Lower lobe of right lung (tissue), 2 donors: ENCODE results near the gene NME9. TPM values are rescaled to one million over a fixed set of nuclear protein-coding genes. Genes with fewer than 3 reads are reported as not detected.

Experiments
- ATAC-seq, 2 donors: fragments of 200-7000 bp; cut with Tn5 transposase; one replicate each; pipeline ENCODE4 v1.9.1; 2020 to 2022; ENCODE audit warnings: mild to moderate bottlenecking in 2 of 2, moderate library complexity in 2 of 2
- DNase-seq: peaks from one replicate; pipeline ENCODE4 v3.0.0-alpha.2; 2020
- H3K27ac ChIP-seq: fragments of 200-600 bp; one replicate; pipeline ENCODE4 v1.8.0; 2022
- H3K27me3 ChIP-seq: fragments of 200-600 bp; one replicate; pipeline ENCODE4 v1.8.0; 2022; ENCODE audit warnings: low read depth
- H3K36me3 ChIP-seq: fragments of 200-600 bp; one replicate; pipeline ENCODE4 v1.8.0; 2022; ENCODE audit warnings: mild to moderate bottlenecking
- H3K4me1 ChIP-seq: fragments of 200-600 bp; one replicate; pipeline ENCODE4 v1.8.0; 2022
- H3K4me3 ChIP-seq: fragments of 200-600 bp; one replicate; pipeline ENCODE4 v1.8.0; 2022; ENCODE audit warnings: mild to moderate bottlenecking
- H3K9me3 ChIP-seq: fragments of 200-600 bp; one replicate; pipeline ENCODE4 v1.8.0; 2022
- intact Hi-C: fragments of 100-400 bp; cut with DNase I; formaldehyde crosslinking; loops from one replicate; pipeline ENCODE4 v1.11.0; 2022
- total RNA-seq: library from RNA; stranded (reverse); fragmentation: NEBNext Ultra II Directional; extraction: Animal tissue kit (Norgen Biotek cat#: 25700); gene quantifications from one replicate; pipeline ENCODE4 v1.2.1, GENCODE V29; 2021
- TF ChIP-seq, protein P1 (sequence below): fragments of 200-600 bp; IDR thresholded peaks from one replicate; pipeline ENCODE4 v1.8.0; 2022; ENCODE audit warnings: antibody characterized with exemption, mild to moderate bottlenecking
- donor health status: DM: no; HTN: yes; CAD: no; lungs with severe emphysema.

Gene NME9
- total RNA-seq, 1 donor from 2014 or later, result 3.5 TPM

DNA sequence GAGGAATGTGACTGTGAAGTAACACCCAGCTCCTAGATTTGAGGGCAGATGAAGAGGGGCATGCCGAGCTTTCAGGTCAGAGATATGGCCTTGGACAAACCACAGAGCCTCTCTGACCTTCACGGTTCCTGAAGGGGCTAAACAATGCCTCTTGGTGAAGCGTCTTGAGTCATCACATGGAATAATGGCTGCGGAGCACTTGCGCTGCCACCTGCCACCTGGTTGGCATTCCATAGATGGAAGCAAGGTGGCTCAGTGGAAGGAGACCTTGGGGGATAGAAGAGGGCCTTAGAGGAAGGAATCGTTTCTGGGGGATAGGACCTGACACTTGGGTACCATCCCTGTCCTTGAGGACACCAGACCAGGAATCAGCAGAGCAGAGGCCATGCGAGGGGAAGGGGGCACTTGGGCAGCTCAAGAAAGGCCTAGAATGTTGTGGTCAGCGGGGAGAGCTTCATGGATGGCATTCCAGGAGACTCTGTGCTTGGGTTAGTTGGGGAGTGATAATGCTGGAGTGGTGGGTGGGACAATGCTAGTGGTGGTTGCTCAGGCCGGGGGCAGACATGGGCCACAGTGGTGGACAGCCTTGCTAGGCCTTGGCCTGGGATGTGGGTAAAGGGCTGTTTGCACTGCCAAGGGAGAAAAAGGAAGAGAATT is 31.3 kb upstream of the NME9 start:
- intact Hi-C loops, result no loop called here
- TF ChIP-seq, protein P1, sequence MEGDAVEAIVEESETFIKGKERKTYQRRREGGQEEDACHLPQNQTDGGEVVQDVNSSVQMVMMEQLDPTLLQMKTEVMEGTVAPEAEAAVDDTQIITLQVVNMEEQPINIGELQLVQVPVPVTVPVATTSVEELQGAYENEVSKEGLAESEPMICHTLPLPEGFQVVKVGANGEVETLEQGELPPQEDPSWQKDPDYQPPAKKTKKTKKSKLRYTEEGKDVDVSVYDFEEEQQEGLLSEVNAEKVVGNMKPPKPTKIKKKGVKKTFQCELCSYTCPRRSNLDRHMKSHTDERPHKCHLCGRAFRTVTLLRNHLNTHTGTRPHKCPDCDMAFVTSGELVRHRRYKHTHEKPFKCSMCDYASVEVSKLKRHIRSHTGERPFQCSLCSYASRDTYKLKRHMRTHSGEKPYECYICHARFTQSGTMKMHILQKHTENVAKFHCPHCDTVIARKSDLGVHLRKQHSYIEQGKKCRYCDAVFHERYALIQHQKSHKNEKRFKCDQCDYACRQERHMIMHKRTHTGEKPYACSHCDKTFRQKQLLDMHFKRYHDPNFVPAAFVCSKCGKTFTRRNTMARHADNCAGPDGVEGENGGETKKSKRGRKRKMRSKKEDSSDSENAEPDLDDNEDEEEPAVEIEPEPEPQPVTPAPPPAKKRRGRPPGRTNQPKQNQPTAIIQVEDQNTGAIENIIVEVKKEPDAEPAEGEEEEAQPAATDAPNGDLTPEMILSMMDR, result no peak
- H3K27ac ChIP-seq, result no peak overlapping the region
- no peak overlapping the region for H3K4me3 ChIP-seq
- no peaks in the 10 kb centered on the region for H3K9me3 ChIP-seq
- no peaks in the 10 kb centered on the region for H3K27me3 ChIP-seq
- ATAC-seq (no peak), DNase-seq (no peak)
- peaks cover 15% of the 10 kb centered on the region for H3K4me1 ChIP-seq
- no peaks in the 10 kb centered on the region for H3K36me3 ChIP-seq

DNA sequence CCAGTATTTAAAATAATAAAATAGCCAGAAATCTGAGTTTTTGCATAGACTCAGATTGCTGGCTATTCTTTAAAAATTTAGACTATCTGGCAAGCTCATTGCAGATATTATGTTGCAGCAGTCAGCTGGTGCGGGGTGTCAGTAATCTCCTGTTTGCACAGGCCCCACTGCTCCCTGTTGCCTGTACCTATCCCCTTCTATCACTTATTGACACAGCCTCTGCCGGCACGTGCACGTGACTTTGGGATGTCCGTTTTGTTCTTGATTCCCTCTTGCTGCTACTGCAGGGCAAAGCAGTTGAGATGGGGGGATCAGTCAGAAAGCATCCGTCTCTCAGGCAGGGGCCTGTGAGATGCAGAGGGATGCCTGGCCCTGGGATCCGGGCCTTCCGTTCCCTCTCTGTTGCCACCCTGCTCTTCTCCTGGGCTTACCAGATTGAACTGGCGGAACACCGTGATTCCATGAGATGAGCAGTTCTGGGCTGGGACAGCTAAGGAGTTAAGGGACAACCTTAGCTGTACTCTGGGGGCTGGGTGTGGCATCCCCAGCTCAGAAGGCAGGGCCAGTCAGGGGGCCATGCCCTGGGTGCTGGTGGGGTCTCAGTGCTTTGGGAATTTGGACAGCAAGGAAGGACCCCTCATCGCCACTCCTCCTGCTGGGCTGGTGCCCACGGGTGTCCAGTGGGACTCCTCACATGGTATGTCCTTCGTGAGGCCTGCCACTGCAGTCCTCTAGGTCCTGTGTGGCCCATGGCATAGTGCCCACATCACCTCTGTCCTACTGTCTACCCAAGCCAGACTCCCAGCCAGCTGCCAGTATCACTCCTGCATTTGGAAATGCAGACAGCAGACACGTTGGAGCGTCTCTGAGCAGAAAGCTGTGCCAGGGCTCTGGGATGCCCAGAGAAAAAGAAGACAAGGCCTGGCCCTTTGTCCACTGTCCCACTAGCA is 30.5 kb upstream of the NME9 start:
- H3K27me3 ChIP-seq, result no peaks in the 10 kb centered on the region
- ATAC-seq, result no peak
- peaks cover 5% of the 10 kb centered on the region for H3K36me3 ChIP-seq
- no peak overlapping the region for H3K4me3 ChIP-seq
- TF ChIP-seq, protein P1, result no peak
- H3K27ac ChIP-seq, result no peak overlapping the region
- intact Hi-C loops, result no loop called here
- peaks cover 15% of the 10 kb centered on the region for H3K4me1 ChIP-seq
- no peaks in the 10 kb centered on the region for H3K9me3 ChIP-seq
- DNase-seq, result no peak

DNA sequence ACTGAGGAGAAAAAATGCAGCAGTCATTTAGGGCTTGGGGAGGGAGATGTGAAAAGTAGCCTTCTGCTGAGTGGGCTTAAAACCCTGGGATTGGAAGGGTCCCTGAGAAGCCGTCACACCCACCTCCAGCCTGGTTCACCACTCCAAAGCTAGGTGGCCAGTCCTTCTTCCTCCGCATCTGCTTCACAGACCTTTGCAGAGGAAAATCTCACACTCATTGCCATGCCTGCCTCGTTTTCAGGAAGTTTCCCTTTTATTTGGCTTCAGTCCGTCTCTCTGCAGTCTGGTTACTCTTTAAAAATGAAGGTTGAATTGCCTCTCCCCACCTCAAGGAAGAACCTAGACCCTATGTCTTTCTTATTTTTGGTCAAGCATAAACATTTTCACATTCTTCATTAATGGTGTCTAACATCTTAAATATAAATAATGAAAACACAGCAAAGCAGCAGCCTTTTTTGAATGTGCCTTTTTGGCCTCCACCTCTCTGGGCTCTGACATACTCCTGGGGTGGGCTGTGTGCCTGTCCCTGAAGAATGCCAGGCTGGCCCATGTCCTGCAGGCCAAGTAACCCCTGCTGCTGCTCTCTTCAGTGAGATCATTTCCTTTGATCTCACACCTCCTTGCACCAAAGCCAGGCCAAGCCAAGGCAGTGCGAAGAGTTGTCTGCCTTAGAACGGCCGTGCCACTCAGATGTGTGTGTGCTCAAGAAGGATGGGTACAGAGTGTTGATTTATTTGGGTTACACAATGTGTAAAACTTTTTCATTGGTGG is 29.7 kb upstream of the NME9 start:
- peaks cover 15% of the 10 kb centered on the region for H3K4me1 ChIP-seq
- intact Hi-C loops, result no loop called here
- H3K36me3 ChIP-seq, result peaks cover 7% of the 10 kb centered on the region
- H3K27ac ChIP-seq, result no peak overlapping the region
- H3K4me3 ChIP-seq, result no peak overlapping the region
- H3K9me3 ChIP-seq, result no peaks in the 10 kb centered on the region
- ATAC-seq (no peak), DNase-seq (no peak)
- H3K27me3 ChIP-seq, result no peaks in the 10 kb centered on the region
- TF ChIP-seq, protein P1, result no peak

DNA sequence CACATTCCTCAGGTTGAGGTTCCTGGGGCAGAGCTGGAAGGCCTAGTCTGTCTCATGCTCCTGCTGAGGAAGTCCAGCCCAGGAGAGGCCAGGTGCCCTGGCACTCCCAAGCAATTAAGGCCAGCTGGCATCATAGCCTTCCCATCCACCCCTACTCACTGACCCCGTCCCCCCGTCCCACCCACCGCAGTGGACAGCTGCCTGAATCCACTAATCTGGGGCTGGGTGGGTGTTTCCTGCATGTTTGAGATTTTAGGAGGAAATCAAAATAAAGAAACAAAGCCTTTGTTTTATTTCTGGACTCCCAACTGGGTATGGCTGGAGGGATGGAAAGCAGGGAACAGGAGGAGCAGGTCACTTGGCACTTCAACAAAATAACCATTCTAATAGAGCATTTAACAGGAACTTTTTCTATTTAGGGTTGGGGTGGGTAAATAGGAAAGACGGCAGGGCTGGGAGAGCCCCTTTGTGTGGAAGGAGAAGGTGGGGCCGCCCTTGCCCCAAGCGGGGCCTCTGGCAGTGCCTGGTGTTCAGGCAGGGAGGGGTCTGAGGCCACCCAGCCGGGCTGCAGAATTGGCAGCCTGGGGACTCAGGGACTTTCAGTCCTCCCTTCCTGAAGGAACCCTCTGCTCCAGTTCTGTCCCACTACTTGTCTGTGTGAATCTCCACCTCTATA is 27.2 kb upstream of the NME9 start:
- DNase-seq (no peak), ATAC-seq (no peak)
- peaks cover 7% of the 10 kb centered on the region for H3K36me3 ChIP-seq
- no peak overlapping the region for H3K4me3 ChIP-seq
- TF ChIP-seq, protein P1, result no peak
- H3K9me3 ChIP-seq, result no peaks in the 10 kb centered on the region
- H3K27me3 ChIP-seq, result no peaks in the 10 kb centered on the region
- H3K27ac ChIP-seq, result no peak overlapping the region
- intact Hi-C loops, result no loop called here
- peaks cover 15% of the 10 kb centered on the region for H3K4me1 ChIP-seq

DNA sequence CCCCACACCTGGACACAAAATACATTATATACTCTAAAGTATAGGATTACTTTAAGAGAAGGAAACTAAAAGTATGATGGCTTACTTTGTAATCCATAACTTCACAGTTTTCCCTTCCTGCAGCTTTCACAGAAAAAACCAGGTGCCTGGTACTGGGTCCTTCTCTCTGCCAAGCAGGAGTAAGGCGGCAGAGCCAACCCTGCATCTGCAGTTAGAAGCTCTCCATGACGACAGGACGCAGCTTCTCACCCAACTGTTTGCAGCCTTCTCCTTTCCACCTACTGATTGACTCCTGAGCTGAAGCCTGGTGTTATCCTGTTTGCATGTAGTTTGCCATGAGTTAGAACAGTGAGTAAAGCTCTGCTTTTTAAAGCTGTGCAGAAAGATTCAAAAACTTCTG is 25.4 kb upstream of the NME9 start:
- Histone ChIP-seq H3K4me3 (no peak overlapping the region), H3K4me1 (peaks cover 30% of the 10 kb centered on the region), H3K9me3 (no peaks in the 10 kb centered on the region), H3K36me3 (peaks cover 7% of the 10 kb centered on the region), H3K27me3 (no peaks in the 10 kb centered on the region), H3K27ac (no peak overlapping the region)
- TF ChIP-seq, protein P1, result no peak
- ATAC-seq, result no peak
- no peak for DNase-seq
- intact Hi-C loops, result no loop called here
